Measurements from ENCODE around the gene SP6. TPM values are rescaled to one million over a fixed set of nuclear protein-coding genes. Genes with fewer than 3 reads are reported as not detected.

The SP6 gene
- total RNA-seq, 4 donors from 2014 or later, result 1.1 to 6.4 (median 3.8) TPM

DNA sequence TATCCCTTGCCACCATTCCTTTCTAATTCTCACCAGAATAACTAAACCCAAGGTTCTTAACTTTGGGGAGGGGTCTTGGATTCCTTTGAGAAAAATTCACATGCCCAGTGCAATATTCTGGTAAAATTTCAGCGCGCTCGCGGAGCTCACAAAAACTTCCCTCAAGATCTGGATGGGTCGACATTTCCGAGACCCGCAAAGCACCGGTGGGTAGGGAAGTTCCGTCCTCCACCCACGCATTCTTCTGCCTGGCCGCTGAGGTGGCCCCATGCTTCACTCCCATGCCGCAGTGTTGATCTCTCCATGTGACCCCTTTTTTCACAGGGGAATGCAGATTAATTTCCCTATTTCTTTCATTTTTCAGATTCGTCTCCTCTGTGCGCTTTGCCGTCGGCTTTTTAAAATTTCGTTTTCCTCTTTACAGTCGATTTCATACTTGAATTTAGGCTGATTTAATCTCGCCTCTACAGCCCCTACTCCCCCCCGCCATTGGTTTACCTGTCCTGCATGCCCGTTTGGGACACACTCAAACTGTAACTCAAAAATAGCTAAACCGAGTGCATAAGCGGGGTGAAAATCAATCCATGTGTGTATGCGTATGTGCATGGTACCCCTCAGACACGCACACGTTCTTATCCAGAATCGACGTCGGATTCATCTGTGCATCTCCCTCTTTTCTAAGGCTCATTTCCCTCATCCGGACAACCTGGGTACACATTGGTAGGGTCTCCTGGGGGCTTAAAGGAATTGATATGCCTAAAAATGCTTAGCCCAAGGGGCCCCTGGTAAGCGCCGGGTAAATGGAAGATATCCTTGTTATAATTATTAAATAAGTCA, 1.4 kb upstream of the SP6 start:
- 22 to 41% methylated on average over 32 of the region's 32 CpGs for WGBS, 2 donors
- H3K27me3 ChIP-seq, result peaks cover 12 to 99% (median 34%) of the 10 kb centered on the region in 4 donors
- H3K27ac ChIP-seq, result no peak overlapping the region
- intact Hi-C loops (cut with DNase I), result no loop called here
- H3K9me3 ChIP-seq, result no peaks in the 10 kb centered on the region
- H3K4me1 ChIP-seq, result peaks cover 13 to 45% (median 28%) of the 10 kb centered on the region in 3 donors
- no peaks in the 10 kb centered on the region for H3K36me3 ChIP-seq
- no peak for DNase-seq
- TF ChIP-seq, protein P1, sequence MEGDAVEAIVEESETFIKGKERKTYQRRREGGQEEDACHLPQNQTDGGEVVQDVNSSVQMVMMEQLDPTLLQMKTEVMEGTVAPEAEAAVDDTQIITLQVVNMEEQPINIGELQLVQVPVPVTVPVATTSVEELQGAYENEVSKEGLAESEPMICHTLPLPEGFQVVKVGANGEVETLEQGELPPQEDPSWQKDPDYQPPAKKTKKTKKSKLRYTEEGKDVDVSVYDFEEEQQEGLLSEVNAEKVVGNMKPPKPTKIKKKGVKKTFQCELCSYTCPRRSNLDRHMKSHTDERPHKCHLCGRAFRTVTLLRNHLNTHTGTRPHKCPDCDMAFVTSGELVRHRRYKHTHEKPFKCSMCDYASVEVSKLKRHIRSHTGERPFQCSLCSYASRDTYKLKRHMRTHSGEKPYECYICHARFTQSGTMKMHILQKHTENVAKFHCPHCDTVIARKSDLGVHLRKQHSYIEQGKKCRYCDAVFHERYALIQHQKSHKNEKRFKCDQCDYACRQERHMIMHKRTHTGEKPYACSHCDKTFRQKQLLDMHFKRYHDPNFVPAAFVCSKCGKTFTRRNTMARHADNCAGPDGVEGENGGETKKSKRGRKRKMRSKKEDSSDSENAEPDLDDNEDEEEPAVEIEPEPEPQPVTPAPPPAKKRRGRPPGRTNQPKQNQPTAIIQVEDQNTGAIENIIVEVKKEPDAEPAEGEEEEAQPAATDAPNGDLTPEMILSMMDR (IDR thresholded peaks at IDR 0.05), result no peak
- TF ChIP-seq POLR2A (IDR thresholded peaks at IDR 0.05), result no peak
- no peak overlapping the region for H3K4me3 ChIP-seq

DNA sequence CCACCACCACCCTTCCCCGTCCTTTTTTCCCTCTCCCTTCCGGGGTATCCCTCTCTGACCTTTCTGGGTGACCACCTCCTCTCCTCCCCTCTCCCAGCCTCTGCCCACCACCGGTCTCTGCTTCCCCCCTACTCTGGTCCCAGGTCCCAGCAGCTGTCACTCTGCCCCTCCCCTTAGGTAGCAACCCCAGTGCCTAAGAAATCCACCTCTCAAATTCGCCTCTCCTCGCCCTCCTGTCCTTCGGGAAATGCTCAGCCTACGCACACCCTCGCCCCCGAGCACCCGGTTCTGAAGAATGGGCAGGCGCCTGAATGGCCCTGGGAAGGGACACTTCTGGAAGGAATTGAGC, 775 bp upstream of the SP6 start:
- H3K9me3 ChIP-seq, result no peaks in the 10 kb centered on the region
- intact Hi-C loops (cut with DNase I), result no loop called here
- H3K4me3 ChIP-seq, result peak overlapping the region in 1 of 4 donors; percentile 70
- no peak overlapping the region for H3K27ac ChIP-seq
- no peak for DNase-seq
- WGBS, 2 donors, result 17 to 29% methylated on average over 8 to 10 of the region's 11 CpGs
- no peak for TF ChIP-seq POLR2A (IDR thresholded peaks at IDR 0.05)
- TF ChIP-seq, protein P1 (IDR thresholded peaks at IDR 0.05), result no peak
- peaks cover 16 to 99% (median 37%) of the 10 kb centered on the region in 4 donors for H3K27me3 ChIP-seq
- peaks cover 17 to 51% (median 29%) of the 10 kb centered on the region in 3 donors for H3K4me1 ChIP-seq
- no peaks in the 10 kb centered on the region for H3K36me3 ChIP-seq

DNA sequence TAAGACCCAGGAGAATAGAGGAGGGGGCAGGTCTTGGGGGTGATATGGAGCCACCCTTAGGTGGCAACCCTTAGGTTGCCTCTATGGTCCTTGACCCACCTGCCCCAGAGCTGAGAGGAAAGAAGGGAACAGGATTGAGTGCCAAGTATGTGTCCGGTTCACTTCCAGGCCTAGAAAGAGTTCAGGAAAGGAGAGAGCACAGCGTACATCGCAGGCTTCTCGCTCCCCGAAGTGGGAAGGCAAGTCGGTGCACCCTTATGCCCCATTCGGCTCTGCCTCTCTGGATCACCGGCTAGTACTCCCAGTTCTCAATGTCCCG, 631 bp downstream of the SP6 start:
- H3K4me1 ChIP-seq, result peaks cover 19 to 56% (median 29%) of the 10 kb centered on the region in 3 donors
- WGBS, 2 donors, result 32 to 69% methylated on average over 8 to 9 of the region's 9 CpGs
- H3K4me3 ChIP-seq, result peak overlapping the region; percentile 48 to 70 (median 52)
- H3K9me3 ChIP-seq, result no peaks in the 10 kb centered on the region
- TF ChIP-seq POLR2A (IDR thresholded peaks at IDR 0.05), result no peak
- TF ChIP-seq, protein P1 (IDR thresholded peaks at IDR 0.05), result no peak
- H3K27ac ChIP-seq, result peak overlapping the region in 3 of 4 donors; percentile 78 to 81 (median 79)
- intact Hi-C loops (cut with DNase I), result no loop called here
- H3K27me3 ChIP-seq, result peaks cover 16 to 99% (median 37%) of the 10 kb centered on the region in 4 donors
- no peak for DNase-seq
- no peaks in the 10 kb centered on the region for H3K36me3 ChIP-seq

DNA sequence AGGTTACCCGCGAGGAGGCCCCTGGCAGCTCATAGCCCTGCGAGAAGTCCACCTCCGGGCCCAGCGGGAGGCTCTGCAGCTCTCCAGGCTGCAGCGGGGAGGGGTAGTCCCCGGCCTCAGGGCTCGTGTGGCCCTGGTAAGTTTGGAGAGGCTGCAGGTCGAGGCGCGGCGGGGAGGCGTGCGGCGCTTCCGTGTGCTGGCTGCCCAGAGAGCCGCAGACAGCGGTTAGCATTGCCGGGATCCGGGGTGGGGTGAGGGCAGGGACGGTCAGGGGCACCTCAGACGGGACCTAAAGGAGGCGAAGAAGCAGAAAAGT, 2.8 kb downstream of the SP6 start:
- intact Hi-C loops (cut with DNase I), result no loop called here
- Histone ChIP-seq H3K27ac (no peak overlapping the region), H3K27me3 (peaks cover 13 to 87% (median 23%) of the 10 kb centered on the region in 4 donors), H3K4me3 (no peak overlapping the region), H3K4me1 (peaks cover 25 to 66% (median 34%) of the 10 kb centered on the region in 3 donors), H3K36me3 (no peaks in the 10 kb centered on the region), H3K9me3 (no peaks in the 10 kb centered on the region)
- TF ChIP-seq, protein P1 (IDR thresholded peaks at IDR 0.05), result no peak
- TF ChIP-seq POLR2A (IDR thresholded peaks at IDR 0.05), result no peak
- WGBS, 2 donors, result 90% methylated on average over 3 of the region's 23 CpGs; no CpG with 5 or more reads in 1 of the 2 donors
- no peak for DNase-seq

DNA sequence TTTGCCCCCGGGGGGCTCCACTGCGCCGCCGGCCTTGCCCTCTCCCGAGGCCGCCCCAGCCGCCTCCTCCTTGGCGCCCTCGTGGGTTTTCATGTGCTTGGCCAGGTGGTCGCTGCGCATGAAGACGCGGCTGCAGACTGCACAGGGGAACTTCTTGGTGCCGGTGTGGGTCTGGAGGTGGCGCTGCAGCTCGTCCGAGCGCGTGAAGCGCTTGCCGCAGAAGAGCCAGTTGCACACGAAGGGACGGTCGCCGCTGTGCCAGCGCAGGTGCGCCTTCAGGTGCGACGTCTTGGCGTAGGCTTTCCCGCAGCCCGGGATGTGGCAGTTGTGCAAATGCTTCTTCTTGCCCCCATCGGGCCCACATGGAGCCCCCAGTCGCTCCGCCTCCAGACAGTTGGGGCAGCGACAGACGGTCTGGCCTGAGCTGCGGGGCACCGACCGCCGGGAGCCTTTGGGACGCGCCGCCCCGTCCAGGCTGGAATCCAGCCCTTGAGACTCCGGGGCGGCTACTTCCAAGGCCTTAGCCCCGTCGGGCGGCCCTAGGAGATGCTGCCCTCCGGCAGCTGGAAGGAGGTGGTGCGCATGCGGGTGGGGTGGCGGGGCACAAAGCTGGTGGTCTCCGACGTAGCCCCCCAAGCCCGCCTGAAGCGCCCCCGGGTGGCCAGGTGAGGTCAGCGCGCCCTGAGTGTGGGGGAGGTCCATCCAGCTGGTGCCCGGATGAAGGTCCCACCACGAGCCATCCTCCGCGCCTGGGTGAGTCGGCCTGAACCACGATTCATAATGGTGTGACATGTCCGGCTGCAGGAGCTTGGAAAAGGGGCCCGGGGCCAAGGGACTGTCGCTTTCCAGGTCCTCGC, 3.4 kb downstream of the SP6 start:
- no peak for DNase-seq
- H3K9me3 ChIP-seq, result no peaks in the 10 kb centered on the region
- WGBS, 2 donors, result 27 to 36% methylated on average over 5 to 20 of the region's 71 CpGs
- intact Hi-C loops (cut with DNase I), result no loop called here
- peaks cover 29 to 69% (median 35%) of the 10 kb centered on the region in 3 donors for H3K4me1 ChIP-seq
- H3K27me3 ChIP-seq, result peaks cover 10 to 81% (median 18%) of the 10 kb centered on the region in 4 donors
- no peaks in the 10 kb centered on the region for H3K36me3 ChIP-seq
- TF ChIP-seq POLR2A (IDR thresholded peaks at IDR 0.05), result no peak
- TF ChIP-seq, protein P1 (IDR thresholded peaks at IDR 0.05), result peak in 3 of 6 experiments; percentile 14 to 35 (median 18)
- H3K4me3 ChIP-seq, result no peak overlapping the region
- no peak overlapping the region for H3K27ac ChIP-seq
